ENCODE data around the gene EVI5L. TPM values are rescaled to one million over a fixed set of nuclear protein-coding genes. Genes with fewer than 3 reads are reported as not detected.
A peak's percentile ranks its signal among the peaks of the same experiment; 100 is the strongest.

EVI5L gene
- total RNA-seq, 2 experiments from 2014 or later = 8.0 to 9.3 TPM

GRCh38 chr19:7869910-7870511, 40.0 kb downstream of the EVI5L start:
- no peaks in the 10 kb centered on the region for H3K9me3 Mint-ChIP-seq (ENCODE audit: insufficient read depth)
- H3K27me3 Mint-ChIP-seq (ENCODE audit: low read depth) = peaks cover 48% of the 10 kb centered on the region
- H3K27ac Mint-ChIP-seq = no peak overlapping the region
- DNase-seq = peak; percentile 61
- ATAC-seq = peak; percentile 23
- ChIA-PET POLR2A (interaction anchor here (1.5 kb wide), 1 partner anchor 73 kb away, joined by 5 read pairs; the partner anchor contains the start of gene TIMM44), CTCF (interaction anchor here (0.6 to 2.0 kb wide), 36 partner anchors 7 to 607 kb away, joined by 3 to 40 read pairs (median 5); partner anchors contain the start of genes LRRC8E, MAP2K7, MCOLN1 and PET100)
- H3K4me3 Mint-ChIP-seq = peak overlapping the region; percentile 18
- H3K36me3 Mint-ChIP-seq (ENCODE audit: low read depth) = no peaks in the 10 kb centered on the region
- H3K4me1 Mint-ChIP-seq (ENCODE audit: low read depth) = peaks cover 47% of the 10 kb centered on the region

GRCh38 chr19:7870571-7871436, 40.8 kb downstream of the EVI5L start:
- H3K9me3 Mint-ChIP-seq (ENCODE audit: insufficient read depth) = no peaks in the 10 kb centered on the region
- ATAC-seq = no peak
- peak overlapping the region; percentile 15 for H3K4me3 Mint-ChIP-seq
- CTCF ChIA-PET = no interaction called here
- H3K36me3 Mint-ChIP-seq (ENCODE audit: low read depth) = no peaks in the 10 kb centered on the region
- POLR2A ChIA-PET = no interaction called here
- peaks cover 42% of the 10 kb centered on the region for H3K27me3 Mint-ChIP-seq (ENCODE audit: low read depth)
- DNase-seq = peak; percentile 73
- peak overlapping the region; percentile 11 for H3K27ac Mint-ChIP-seq
- peaks cover 43% of the 10 kb centered on the region for H3K4me1 Mint-ChIP-seq (ENCODE audit: low read depth)

GRCh38 chr19:7871437-7872305, 41.7 kb downstream of the EVI5L start:
- DNase-seq (peak; percentile 89), ATAC-seq (peak; percentile 2)
- POLR2A ChIA-PET = no interaction called here
- Mint-ChIP-seq H3K27ac (peak overlapping the region; percentile 11), H3K9me3 (ENCODE audit: insufficient read depth) (no peaks in the 10 kb centered on the region), H3K27me3 (ENCODE audit: low read depth) (peaks cover 40% of the 10 kb centered on the region), H3K4me3 (peak overlapping the region; percentile 15), H3K4me1 (ENCODE audit: low read depth) (peaks cover 43% of the 10 kb centered on the region), H3K36me3 (ENCODE audit: low read depth) (no peaks in the 10 kb centered on the region)
- CTCF ChIA-PET = no interaction called here

GRCh38 chr19:7872306-7873204, 42.5 kb downstream of the EVI5L start:
- ATAC-seq = no peak
- Mint-ChIP-seq H3K27ac (no peak overlapping the region), H3K27me3 (ENCODE audit: low read depth) (peaks cover 31% of the 10 kb centered on the region), H3K4me3 (no peak overlapping the region), H3K36me3 (ENCODE audit: low read depth) (no peaks in the 10 kb centered on the region), H3K4me1 (ENCODE audit: low read depth) (peaks cover 43% of the 10 kb centered on the region), H3K9me3 (ENCODE audit: insufficient read depth) (no peaks in the 10 kb centered on the region)
- DNase-seq = no peak
- ChIA-PET POLR2A (no interaction called here), CTCF (no interaction called here)

GRCh38 chr19:7873304-7874075, 43.5 kb downstream of the EVI5L start:
- H3K27me3 Mint-ChIP-seq (ENCODE audit: low read depth) = peaks cover 29% of the 10 kb centered on the region
- no peaks in the 10 kb centered on the region for H3K36me3 Mint-ChIP-seq (ENCODE audit: low read depth)
- CTCF ChIA-PET = no interaction called here
- no peak overlapping the region for H3K27ac Mint-ChIP-seq
- POLR2A ChIA-PET = no interaction called here
- DNase-seq (no peak), ATAC-seq (no peak)
- peaks cover 39% of the 10 kb centered on the region for H3K4me1 Mint-ChIP-seq (ENCODE audit: low read depth)
- H3K9me3 Mint-ChIP-seq (ENCODE audit: insufficient read depth) = no peaks in the 10 kb centered on the region
- H3K4me3 Mint-ChIP-seq = peak overlapping the region; percentile 43

- ATAC-seq = no peak
These were observed 44.3 kb downstream of the EVI5L start, which contains the start of gene PRR36 for GRCh38 chr19:7874076-7874896. TSS of gene PRR36 (minus strand) at chr19:7874390. CDS start at chr19:7873689, 701 bp downstream.

GRCh38 chr19:7874897-7875273, 44.9 kb downstream of the EVI5L start:
- H3K27ac Mint-ChIP-seq = no peak overlapping the region
- peak overlapping the region; percentile 22 for H3K4me3 Mint-ChIP-seq
- POLR2A ChIA-PET = no interaction called here
- peaks cover 34% of the 10 kb centered on the region for H3K4me1 Mint-ChIP-seq (ENCODE audit: low read depth)
- DNase-seq = no peak
- H3K9me3 Mint-ChIP-seq (ENCODE audit: insufficient read depth) = no peaks in the 10 kb centered on the region
- CTCF ChIA-PET = no interaction called here
- H3K27me3 Mint-ChIP-seq (ENCODE audit: low read depth) = peaks cover 29% of the 10 kb centered on the region
- H3K36me3 Mint-ChIP-seq (ENCODE audit: low read depth) = no peaks in the 10 kb centered on the region
- no peak for ATAC-seq

More at GRCh38 chr19:7874076-7874896, 44.3 kb downstream of the EVI5L start, which contains the start of gene PRR36:
- POLR2A ChIA-PET = no interaction called here
- Mint-ChIP-seq H3K27me3 (ENCODE audit: low read depth) (peaks cover 29% of the 10 kb centered on the region), H3K9me3 (ENCODE audit: insufficient read depth) (no peaks in the 10 kb centered on the region), H3K36me3 (ENCODE audit: low read depth) (no peaks in the 10 kb centered on the region), H3K4me3 (peak within 1 kb of the TSS; percentile 43), H3K4me1 (ENCODE audit: low read depth) (peaks cover 34% of the 10 kb centered on the region), H3K27ac (no peak within 1 kb of the TSS)
- DNase-seq = no peak
- CTCF ChIA-PET = no interaction called here

- POLR2A ChIA-PET = interaction anchor here (0.6 to 1.6 kb wide), 2 partner anchors 14 to 21 kb away, joined by 4 read pairs; no protein-coding TSS in a partner anchor
- peaks cover 14% of the 10 kb centered on the region for H3K4me1 Mint-ChIP-seq (ENCODE audit: low read depth)
- CTCF ChIA-PET = interaction anchor here (1.4 kb wide), 1 partner anchor 8 kb away, joined by 4 read pairs; no protein-coding TSS in a partner anchor
- H3K4me3 Mint-ChIP-seq = no peak overlapping the region
- H3K36me3 Mint-ChIP-seq (ENCODE audit: low read depth) = no peaks in the 10 kb centered on the region
- no peak overlapping the region for H3K27ac Mint-ChIP-seq
- peaks cover 17% of the 10 kb centered on the region for H3K27me3 Mint-ChIP-seq (ENCODE audit: low read depth)
- ATAC-seq = no peak
- DNase-seq = no peak
- H3K9me3 Mint-ChIP-seq (ENCODE audit: insufficient read depth) = no peaks in the 10 kb centered on the region
These were observed 47.3 kb downstream of the EVI5L start for GRCh38 chr19:7877249-7877836.

GRCh38 chr19:7879111-7879807, 49.2 kb downstream of the EVI5L start:
- DNase-seq (no peak), ATAC-seq (no peak)
- no peaks in the 10 kb centered on the region for H3K36me3 Mint-ChIP-seq (ENCODE audit: low read depth)
- H3K27me3 Mint-ChIP-seq (ENCODE audit: low read depth) = peaks cover 7% of the 10 kb centered on the region
- ChIA-PET CTCF (interaction anchor here (1.6 kb wide), 1 partner anchor 10 kb away, joined by 12 read pairs; no protein-coding TSS in a partner anchor), POLR2A (interaction anchor here (1.0 kb wide), 1 partner anchor 8 kb away, joined by 3 read pairs; no protein-coding TSS in a partner anchor)
- no peak overlapping the region for H3K4me3 Mint-ChIP-seq
- H3K9me3 Mint-ChIP-seq (ENCODE audit: insufficient read depth) = no peaks in the 10 kb centered on the region
- no peak overlapping the region for H3K27ac Mint-ChIP-seq
- H3K4me1 Mint-ChIP-seq (ENCODE audit: low read depth) = peaks cover 6% of the 10 kb centered on the region

Measured in activated CD8-positive, alpha-beta T cell treated with anti-CD3 and anti-CD28 coated beads, Interleukin-2, amount 10 ng/mL, durations not matched to agents 7 days and 5 days (primary cell).